HTERT RPE-1 (cell line): Measurements from ENCODE around the gene GNAT3.

ENCODE experiments used
- in situ Hi-C: fragments of 300-500 bp; cut with MboI; formaldehyde crosslinking; loops from 4 replicates; pipeline ENCODE4 v1.14.3; 2020; ENCODE audit warnings: low sequenced_read_pairs

GNAT3 gene

GRCh38 chr7:80505900-80506500 is 5.9 kb downstream of the GNAT3 start:
- in situ Hi-C loops, result no loop called here

- in situ Hi-C loops, result no loop called here
These were observed 11.5 kb downstream of the GNAT3 start for GRCh38 chr7:80500325-80500724.

- in situ Hi-C loops, result no loop called here
These were observed 12.4 kb downstream of the GNAT3 start for GRCh38 chr7:80499350-80499953.

GRCh38 chr7:80498481-80499349 is 13.1 kb downstream of the GNAT3 start:
- in situ Hi-C loops, result no loop called here

GRCh38 chr7:80496586-80496985 is 15.3 kb downstream of the GNAT3 start:
- in situ Hi-C loops, result no loop called here

GRCh38 chr7:80493121-80493849 is 18.6 kb downstream of the GNAT3 start:
- in situ Hi-C loops, result no loop called here

GRCh38 chr7:80491462-80491861 is 20.4 kb downstream of the GNAT3 start:
- in situ Hi-C loops, result no loop called here

- in situ Hi-C loops, result no loop called here
These were observed 23.0 kb downstream of the GNAT3 start for GRCh38 chr7:80488851-80489370.

GRCh38 chr7:80488406-80488805 is 23.5 kb downstream of the GNAT3 start:
- in situ Hi-C loops, result no loop called here

GRCh38 chr7:80485721-80486120 is 26.1 kb downstream of the GNAT3 start:
- in situ Hi-C loops, result no loop called here

GRCh38 chr7:80482950-80483349 is 28.9 kb downstream of the GNAT3 start:
- in situ Hi-C loops, result no loop called here

GRCh38 chr7:80481196-80481884 is 30.5 kb downstream of the GNAT3 start:
- in situ Hi-C loops, result no loop called here

- in situ Hi-C loops, result no loop called here
These were observed 31.3 kb downstream of the GNAT3 start for GRCh38 chr7:80480566-80480965.

- in situ Hi-C loops, result no loop called here
These were observed 33.2 kb downstream of the GNAT3 start for GRCh38 chr7:80478683-80479082.

- in situ Hi-C loops, result no loop called here
These were observed 35.8 kb downstream of the GNAT3 start for GRCh38 chr7:80476035-80476434.

- in situ Hi-C loops, result no loop called here
These were observed 36.5 kb downstream of the GNAT3 start for GRCh38 chr7:80475383-80475782.

GRCh38 chr7:80473751-80474150 is 38.1 kb downstream of the GNAT3 start:
- in situ Hi-C loops, result no loop called here

GRCh38 chr7:80472491-80473200 is 39.2 kb downstream of the GNAT3 start:
- in situ Hi-C loops, result no loop called here

GRCh38 chr7:80468931-80469714 is 42.7 kb downstream of the GNAT3 start:
- in situ Hi-C loops, result no loop called here
